Fibroblast of lung (primary cell): ENCODE measurements around the gene HNRNPA3. TPM values are rescaled to one million over a fixed set of nuclear protein-coding genes. Genes with fewer than 3 reads are reported as not detected.

Experiments
- DNase-seq, 2 donors: peaks; one replicate each; pipeline versions ENCODE4 v3.0.0 to v3.0.0-alpha.2; 2010; ENCODE audit warnings: low read depth in 2 of 2
- H2AFZ ChIP-seq: 2 replicates; pipeline ENCODE4 v1.5.1; 2012; ENCODE audit warnings: low read length, control low read depth, inconsistent platforms
- H3K27ac ChIP-seq: 2 replicates; pipeline ENCODE4 v1.5.1; 2011; ENCODE audit warnings: low read length, control low read depth; ENCODE audit not compliant: insufficient read depth
- H3K27me3 ChIP-seq: 2 replicates; pipeline ENCODE4 v1.5.1; 2011; ENCODE audit warnings: mild to moderate bottlenecking, low read length; ENCODE audit not compliant: control insufficient read depth, insufficient read depth
- H3K36me3 ChIP-seq: 2 replicates; pipeline ENCODE4 v1.5.1; 2011; ENCODE audit warnings: low read length; ENCODE audit not compliant: control insufficient read depth, insufficient read depth
- H3K4me1 ChIP-seq: 2 replicates; pipeline ENCODE4 v1.5.1; 2011; ENCODE audit warnings: low read length; ENCODE audit not compliant: control insufficient read depth, insufficient read depth; ENCODE audit errors: extremely low read depth
- H3K4me2 ChIP-seq: 2 replicates; pipeline ENCODE4 v1.5.1; 2011; ENCODE audit warnings: low read length, control low read depth; ENCODE audit not compliant: insufficient read depth; ENCODE audit errors: extremely low read depth
- H3K4me3 ChIP-seq, 4 experiments: fragments of 200-600 bp in 1 of 4; sonication (generic) in 1 of 4; replicated peaks in 1 of 4; 2 replicates each; pipeline ENCODE4 v1.5.1; 2011 to 2016; ENCODE audit warnings: low read length in 4 of 4, low read depth in 3 of 4, mild to moderate bottlenecking in 3 of 4, control low read depth in 2 of 4, inconsistent platforms in 1 of 4, mixed read lengths in 1 of 4; ENCODE audit not compliant: insufficient read depth in 1 of 4; ENCODE audit errors: control extremely low read depth in 1 of 4
- H3K79me2 ChIP-seq: 2 replicates; pipeline ENCODE4 v1.5.1; 2012; ENCODE audit warnings: mild to moderate bottlenecking, low read length, inconsistent platforms; ENCODE audit not compliant: control insufficient read depth, insufficient read depth
- H3K9ac ChIP-seq: 2 replicates; pipeline ENCODE4 v1.5.1; 2011; ENCODE audit warnings: mild to moderate bottlenecking, low read length, control low read depth; ENCODE audit not compliant: insufficient read depth
- H3K9me3 ChIP-seq: 2 replicates; pipeline ENCODE4 v1.5.1; 2012; ENCODE audit warnings: low read depth, low read length; ENCODE audit not compliant: control insufficient read depth, insufficient read depth
- H4K20me1 ChIP-seq: 2 replicates; pipeline ENCODE4 v1.5.1; 2011; ENCODE audit warnings: low read length; ENCODE audit not compliant: control insufficient read depth, insufficient read depth; ENCODE audit errors: extremely low read depth
- CTCF ChIP-seq, 2 donors: IDR thresholded peaks in 1 of 2; conservative IDR thresholded peaks in 1 of 2; 1 replicate in 1 of 2; 2 replicates in 1 of 2; pipeline ENCODE4 v1.5.1; 2011 to 2012; ENCODE audit warnings: low read length in 2 of 2, control low read depth in 1 of 2, inconsistent platforms in 1 of 2, low read depth in 1 of 2, mild to moderate bottlenecking in 1 of 2
- EZH2 ChIP-seq: IDR thresholded peaks from 2 replicates; pipeline ENCODE4 v1.5.1; 2012; ENCODE audit warnings: low read length, control low read depth, mild to moderate bottlenecking; ENCODE audit errors: missing control alignments
- polyA plus RNA-seq, 2 donors: library from polyadenylated mRNA; depleted of rRNA in 1 of 2; stranded (reverse) in 1 of 2; unstranded in 1 of 2; fragments of >200 nt; gene quantifications; 2 replicates each; pipeline ENCODE4 v1.2.1, GENCODE V29; 2011 to 2012; ENCODE audit warnings: missing spikeins in 1 of 2
- total RNA-seq: library from RNA; depleted of rRNA; stranded (reverse); fragments of >200 nt; gene quantifications from 2 replicates; pipeline ENCODE4 v1.2.1, GENCODE V29; 2014

HNRNPA3 gene
- total and polyA plus RNA-seq, 2 donors (not counting 1 experiment from before 2014, with no cell fraction given) = 34.5 to 81.2 TPM

GRCh38 chr2:177229442-177230242 is 17.0 kb downstream of the HNRNPA3 start:
- Histone ChIP-seq H3K27me3 (no peaks in the 10 kb centered on the region), H3K4me1 (no peaks in the 10 kb centered on the region), H3K4me2 (no peak overlapping the region), H3K9ac (no peak overlapping the region), H3K27ac (no peak overlapping the region), H3K9me3 (no peaks in the 10 kb centered on the region), H2AFZ (no peak overlapping the region), H3K4me3 (no peak overlapping the region), H4K20me1 (no peaks in the 10 kb centered on the region), H3K36me3 (peaks cover 12% of the 10 kb centered on the region), H3K79me2 (peaks cover 23% of the 10 kb centered on the region)
- TF ChIP-seq CTCF (conservative IDR thresholded peaks at IDR 0.05 in 1 of 2, IDR thresholded peaks at IDR 0.05 in 1 of 2; ENCODE audit: low read depth in 1 of 2, low read length in 2 of 2) = no peak
- no peak for DNase-seq

- Histone ChIP-seq H3K4me1 (no peaks in the 10 kb centered on the region), H3K27me3 (no peaks in the 10 kb centered on the region), H2AFZ (no peak overlapping the region), H3K27ac (no peak overlapping the region), H4K20me1 (no peaks in the 10 kb centered on the region), H3K9ac (no peak overlapping the region), H3K4me3 (no peak overlapping the region), H3K9me3 (no peaks in the 10 kb centered on the region), H3K36me3 (peaks cover 12% of the 10 kb centered on the region), H3K79me2 (peaks cover 39% of the 10 kb centered on the region), H3K4me2 (no peak overlapping the region)
- no peak for DNase-seq
- TF ChIP-seq EZH2 (no peak), CTCF (conservative IDR thresholded peaks at IDR 0.05 in 1 of 2, IDR thresholded peaks at IDR 0.05 in 1 of 2; ENCODE audit: low read depth in 1 of 2, low read length in 2 of 2) (no peak)
Observed at GRCh38 chr2:177231270-177231669, 18.7 kb downstream of the HNRNPA3 start.

GRCh38 chr2:177232098-177232704 is 19.6 kb downstream of the HNRNPA3 start:
- no peak overlapping the region for H2AFZ ChIP-seq
- no peak overlapping the region for H3K9ac ChIP-seq
- peaks cover 48% of the 10 kb centered on the region for H3K79me2 ChIP-seq
- no peak for DNase-seq
- no peak overlapping the region for H3K4me3 ChIP-seq
- H3K36me3 ChIP-seq = peaks cover 12% of the 10 kb centered on the region
- no peaks in the 10 kb centered on the region for H3K4me1 ChIP-seq
- H3K27ac ChIP-seq = no peak overlapping the region
- TF ChIP-seq CTCF (conservative IDR thresholded peaks at IDR 0.05 in 1 of 2, IDR thresholded peaks at IDR 0.05 in 1 of 2; ENCODE audit: low read depth in 1 of 2, low read length in 2 of 2) = no peak
- no peak for TF ChIP-seq EZH2
- H3K4me2 ChIP-seq = no peak overlapping the region
- no peaks in the 10 kb centered on the region for H3K27me3 ChIP-seq
- no peaks in the 10 kb centered on the region for H4K20me1 ChIP-seq
- H3K9me3 ChIP-seq = no peaks in the 10 kb centered on the region
